NB4 (cell line): ENCODE results near the gene RUFY3.

Experiments used
- POLR2A ChIP-seq: IDR thresholded peaks from 2 replicates; pipeline ENCODE4 v1.6.1; 2011; ENCODE audit warnings: mild to moderate bottlenecking; ENCODE audit not compliant: insufficient read length; ENCODE audit errors: extremely low read depth
- TF ChIP-seq, protein P1 (sequence below): IDR thresholded peaks from one replicate; pipeline ENCODE4 v1.5.1; 2012; ENCODE audit warnings: low read depth, low read length
- TF ChIP-seq, protein P2 (sequence below): IDR thresholded peaks from 2 replicates; pipeline ENCODE4 v1.6.1; 2011; ENCODE audit warnings: low read depth, low read length

DNA sequence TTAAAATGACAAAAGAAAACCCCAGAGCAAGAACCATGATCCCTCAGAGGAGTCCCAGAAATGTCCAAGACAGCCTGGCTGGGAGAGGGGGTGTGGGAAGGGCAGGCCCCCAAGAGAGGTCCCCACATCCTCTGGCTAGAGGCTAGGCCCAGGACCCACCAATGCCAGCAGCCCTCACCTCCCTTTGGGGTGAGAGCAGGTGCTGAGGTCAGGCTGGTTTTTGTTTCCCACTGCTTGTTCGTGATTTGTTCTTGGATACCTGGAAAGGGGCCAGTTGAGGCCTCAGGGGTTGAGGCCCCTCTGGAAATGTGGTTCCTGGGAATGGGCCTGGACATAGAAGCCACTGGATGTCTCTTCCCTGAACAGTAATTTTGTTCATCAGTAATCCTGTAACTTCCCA lies 120.2 kb downstream of the RUFY3 start:
- TF ChIP-seq, protein P1, sequence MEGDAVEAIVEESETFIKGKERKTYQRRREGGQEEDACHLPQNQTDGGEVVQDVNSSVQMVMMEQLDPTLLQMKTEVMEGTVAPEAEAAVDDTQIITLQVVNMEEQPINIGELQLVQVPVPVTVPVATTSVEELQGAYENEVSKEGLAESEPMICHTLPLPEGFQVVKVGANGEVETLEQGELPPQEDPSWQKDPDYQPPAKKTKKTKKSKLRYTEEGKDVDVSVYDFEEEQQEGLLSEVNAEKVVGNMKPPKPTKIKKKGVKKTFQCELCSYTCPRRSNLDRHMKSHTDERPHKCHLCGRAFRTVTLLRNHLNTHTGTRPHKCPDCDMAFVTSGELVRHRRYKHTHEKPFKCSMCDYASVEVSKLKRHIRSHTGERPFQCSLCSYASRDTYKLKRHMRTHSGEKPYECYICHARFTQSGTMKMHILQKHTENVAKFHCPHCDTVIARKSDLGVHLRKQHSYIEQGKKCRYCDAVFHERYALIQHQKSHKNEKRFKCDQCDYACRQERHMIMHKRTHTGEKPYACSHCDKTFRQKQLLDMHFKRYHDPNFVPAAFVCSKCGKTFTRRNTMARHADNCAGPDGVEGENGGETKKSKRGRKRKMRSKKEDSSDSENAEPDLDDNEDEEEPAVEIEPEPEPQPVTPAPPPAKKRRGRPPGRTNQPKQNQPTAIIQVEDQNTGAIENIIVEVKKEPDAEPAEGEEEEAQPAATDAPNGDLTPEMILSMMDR, result no peak
- no peak for TF ChIP-seq POLR2A
- TF ChIP-seq, protein P2, sequence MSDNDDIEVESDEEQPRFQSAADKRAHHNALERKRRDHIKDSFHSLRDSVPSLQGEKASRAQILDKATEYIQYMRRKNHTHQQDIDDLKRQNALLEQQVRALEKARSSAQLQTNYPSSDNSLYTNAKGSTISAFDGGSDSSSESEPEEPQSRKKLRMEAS, result no peak
